Measurements from ENCODE around the gene PLAC1.

Gene PLAC1

DNA sequence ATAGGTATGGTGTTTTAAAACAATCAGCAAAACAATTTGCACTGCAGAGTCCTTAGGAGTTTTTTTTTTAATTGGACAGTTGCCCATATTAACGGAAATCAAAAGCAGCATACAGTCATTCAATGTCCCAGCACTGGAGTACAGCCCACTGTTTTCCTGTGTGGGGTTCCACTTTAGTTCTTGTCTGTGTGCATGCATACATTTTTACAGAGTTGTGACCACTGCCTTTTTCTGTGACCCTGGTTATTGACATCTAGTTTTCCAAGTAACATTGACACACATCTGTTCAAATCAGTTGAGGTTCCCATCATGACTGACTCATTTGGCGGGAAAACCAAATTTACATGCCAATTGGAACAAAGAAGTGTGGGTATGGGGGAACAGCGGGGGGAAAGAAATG is 115.0 kb downstream of the PLAC1 start:
- ATAC-seq (no peak), DNase-seq (no peak)

GRCh38 chrX:134542485-134542884 is 115.8 kb downstream of the PLAC1 start:
- DNase-seq (no peak), ATAC-seq (no peak)

GRCh38 chrX:134541906-134542305 is 116.4 kb downstream of the PLAC1 start:
- ATAC-seq = no peak

DNA sequence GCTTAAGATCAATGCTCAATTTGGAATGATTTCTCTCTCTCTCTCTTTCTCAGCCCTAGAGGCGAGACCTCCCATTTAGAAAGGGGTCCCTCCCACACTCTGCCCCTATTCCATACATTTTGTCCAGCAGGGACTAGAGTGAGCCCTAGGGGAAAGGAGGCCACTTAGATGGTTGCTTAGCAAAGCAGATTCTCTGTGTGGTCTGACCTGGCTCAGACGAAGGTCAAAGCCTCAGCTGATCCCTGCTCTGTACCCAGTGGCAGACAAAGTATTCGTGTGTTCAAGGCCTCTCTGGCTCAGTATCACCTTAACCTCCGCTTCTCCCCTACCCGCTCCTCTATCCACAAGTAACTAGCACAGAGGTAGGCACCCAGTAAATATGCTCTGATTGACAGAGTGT is 120.0 kb downstream of the PLAC1 start:
- ATAC-seq = no peak
- no peak for DNase-seq

More at GRCh38 chrX:134541906-134542305, 116.4 kb downstream of the PLAC1 start:
- DNase-seq = no peak

GRCh38 chrX:134537179-134537955 is 120.9 kb downstream of the PLAC1 start:
- DNase-seq = no peak

DNA sequence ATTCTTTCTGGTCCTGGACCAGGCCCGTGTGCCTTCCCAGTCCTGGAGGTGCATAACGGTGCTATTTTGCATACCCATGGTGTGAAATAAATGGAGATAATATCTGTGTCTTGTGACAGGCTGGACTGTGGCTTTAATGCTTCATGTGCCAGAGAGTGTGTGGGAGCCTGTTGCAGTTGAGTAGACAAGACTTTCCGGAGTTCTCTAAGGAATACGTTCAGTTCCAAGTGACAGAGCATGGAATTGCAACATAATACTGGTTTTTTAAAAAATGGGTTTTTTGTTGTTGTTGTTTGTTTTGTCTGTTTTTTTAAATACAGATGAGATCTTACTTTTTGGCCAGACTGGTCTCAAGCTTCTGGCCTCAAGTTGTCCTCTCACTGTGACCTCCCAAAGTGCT is 124.3 kb downstream of the PLAC1 start:
- ATAC-seq (no peak), DNase-seq (no peak)

More at GRCh38 chrX:134537179-134537955, 120.9 kb downstream of the PLAC1 start:
- ATAC-seq = no peak

GRCh38 chrX:134533352-134533751 is 124.9 kb downstream of the PLAC1 start:
- no peak for ATAC-seq
- no peak for DNase-seq

DNA sequence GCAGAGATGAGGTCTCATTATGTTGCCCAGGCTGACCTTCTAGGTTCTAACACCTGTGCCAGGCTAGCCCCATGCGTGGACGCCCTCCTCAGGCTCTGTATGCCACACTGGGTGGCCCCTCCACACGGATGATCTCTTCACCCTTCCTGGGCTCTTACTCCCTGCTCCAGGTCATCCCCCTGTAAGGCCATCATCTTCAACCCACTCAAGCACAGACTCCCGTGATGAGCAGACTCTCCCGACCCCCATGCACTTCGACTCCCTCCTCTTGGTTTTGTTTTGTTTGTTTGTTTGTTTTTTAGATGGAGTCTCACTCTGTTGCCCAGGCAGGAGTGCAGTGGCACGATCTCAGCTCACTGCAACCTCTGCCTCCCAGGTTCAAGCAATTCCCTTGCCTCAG is 127.4 kb downstream of the PLAC1 start:
- DNase-seq (no peak), ATAC-seq (no peak)

DNA sequence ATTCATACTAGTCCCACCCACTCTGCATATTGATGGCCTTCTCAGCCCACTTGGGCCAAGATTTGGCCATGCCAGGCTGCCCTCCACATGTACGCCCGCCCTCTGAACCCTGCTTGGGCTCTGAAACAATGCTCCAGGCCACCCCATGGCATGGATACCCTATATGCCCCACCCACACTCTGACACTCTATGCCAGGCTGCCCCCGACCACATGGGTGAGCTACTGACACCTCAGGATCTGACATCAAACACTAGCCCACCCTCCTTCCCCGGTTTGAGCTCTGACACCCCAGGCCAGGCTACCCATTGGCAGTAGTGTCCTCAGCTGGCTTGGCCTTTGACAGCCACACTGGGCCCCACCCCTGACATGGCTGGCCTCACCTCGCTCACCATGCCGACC is 128.8 kb downstream of the PLAC1 start:
- ATAC-seq (no peak), DNase-seq (no peak)

DNA sequence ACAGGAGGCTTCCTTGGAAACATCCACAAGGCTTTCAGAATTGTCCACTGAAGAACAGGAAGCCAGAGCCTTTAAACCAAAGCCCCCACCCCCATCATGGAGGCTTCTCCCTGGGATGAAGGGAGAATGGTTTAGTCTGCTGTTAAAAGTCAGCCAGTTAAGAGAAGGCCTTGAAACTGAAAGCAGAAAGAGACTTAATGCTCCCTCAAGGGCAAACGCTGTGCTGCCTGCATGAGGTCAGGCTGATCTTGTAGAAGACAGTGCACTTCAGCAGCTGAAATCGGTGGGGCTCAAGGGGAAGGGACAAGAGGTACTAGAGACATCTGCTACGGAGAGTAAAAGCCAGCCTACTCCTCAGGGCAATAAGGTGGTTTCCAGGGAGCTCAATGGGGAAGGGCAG is 129.3 kb downstream of the PLAC1 start:
- ATAC-seq (no peak), DNase-seq (no peak)

- DNase-seq (no peak), ATAC-seq (no peak)
These were observed 131.9 kb downstream of the PLAC1 start for GRCh38 chrX:134526399-134526798.

DNA sequence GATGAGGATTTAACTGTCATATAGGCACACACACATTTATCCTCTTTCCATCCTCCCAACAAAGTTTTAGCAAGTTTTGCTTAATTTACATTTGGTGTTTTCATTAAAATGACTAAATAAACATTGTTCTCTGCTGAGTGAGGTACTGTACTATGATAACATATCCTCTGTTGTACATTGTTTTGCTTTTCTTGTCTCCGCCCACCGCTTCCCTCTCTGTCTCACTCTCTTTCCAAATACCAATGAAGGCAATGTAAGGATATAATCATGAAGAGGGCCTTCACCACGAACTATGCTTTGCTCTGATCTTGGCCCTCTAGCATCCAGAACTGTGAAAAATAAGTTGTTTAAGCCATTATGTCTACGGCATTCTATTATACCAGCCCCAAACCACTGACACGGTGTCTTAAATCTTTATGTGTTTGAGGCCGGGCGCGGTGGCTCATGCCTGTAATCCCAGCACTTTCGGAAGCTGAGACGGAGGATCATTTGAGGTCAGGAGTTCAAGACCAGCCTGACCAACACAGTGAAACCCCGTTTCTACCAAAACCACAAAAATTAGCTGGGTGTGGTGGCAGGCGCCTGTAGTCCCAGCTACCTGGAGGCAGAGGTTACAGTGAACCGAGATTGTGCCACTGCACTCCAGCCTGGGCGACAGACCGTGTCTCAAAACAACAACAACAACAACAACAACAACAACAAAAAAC is 133.0 kb downstream of the PLAC1 start:
- ATAC-seq (no peak), DNase-seq (no peak)

- DNase-seq = no peak
- ATAC-seq = no peak
These were observed 134.1 kb downstream of the PLAC1 start for GRCh38 chrX:134524181-134524580.

DNA sequence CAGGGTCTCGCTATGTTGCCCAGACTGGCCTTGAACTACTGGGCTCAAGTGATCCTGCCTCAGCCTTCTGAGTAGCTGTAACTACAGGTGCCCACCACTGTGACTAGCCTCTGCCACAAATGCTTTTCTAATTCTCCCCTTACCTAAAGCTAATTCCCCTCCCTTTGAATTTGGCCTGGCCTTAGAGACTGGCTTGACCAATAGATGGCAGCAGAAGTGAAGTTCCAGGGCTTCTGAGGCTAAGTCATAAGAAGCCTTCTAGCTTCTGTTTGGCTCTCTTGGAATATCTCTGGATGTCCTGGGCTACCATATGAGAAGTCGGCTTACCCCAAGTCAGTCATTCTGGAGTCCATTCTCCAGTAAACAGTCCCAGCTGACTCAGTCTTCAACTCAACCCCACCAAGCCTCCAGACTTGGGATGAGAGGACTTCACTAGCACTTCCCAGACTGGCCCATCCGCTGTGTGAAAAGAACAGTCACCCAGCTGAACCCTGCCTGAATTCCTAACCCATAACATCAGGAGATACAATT is 137.3 kb downstream of the PLAC1 start:
- DNase-seq = no peak

More for the DNA sequence above, 137.3 kb downstream of the PLAC1 start:
- peak; percentile 46 for ATAC-seq

Measured in stimulated activated naive CD8-positive, alpha-beta T cell treated with anti-CD3 and anti-CD28 coated beads, Interleukin-15, Interleukin-2, amounts not matched to agents 100 U/mL and 50 U/mL, for 24 hours (primary cell).